Hepatocyte (in vitro differentiated cells): Measurements from ENCODE around the gene PTPRD.

ENCODE experiments used
- EZH2 ChIP-seq: fragments of 200-600 bp; sonication (generic); IDR thresholded peaks from 2 replicates; pipeline ENCODE4 v1.6.1; 2016; ENCODE audit warnings: antibody characterized with exemption, mild to moderate bottlenecking, borderline replicate concordance
- EZH2phosphoT487 ChIP-seq: fragments of 200-600 bp; sonication (generic); IDR thresholded peaks from one replicate; pipeline ENCODE4 v1.6.1; 2018; ENCODE audit warnings: antibody characterized with exemption, mild to moderate bottlenecking, low read depth, moderate library complexity; ENCODE audit not compliant: unreplicated experiment, severe bottlenecking
- TF ChIP-seq, protein P1 (sequence below): fragments of 200-600 bp; sonication (generic); IDR thresholded peaks from 2 replicates; pipeline ENCODE4 v1.5.1; 2016; ENCODE audit warnings: antibody characterized with exemption, mild to moderate bottlenecking; ENCODE audit not compliant: poor library complexity

DNA sequence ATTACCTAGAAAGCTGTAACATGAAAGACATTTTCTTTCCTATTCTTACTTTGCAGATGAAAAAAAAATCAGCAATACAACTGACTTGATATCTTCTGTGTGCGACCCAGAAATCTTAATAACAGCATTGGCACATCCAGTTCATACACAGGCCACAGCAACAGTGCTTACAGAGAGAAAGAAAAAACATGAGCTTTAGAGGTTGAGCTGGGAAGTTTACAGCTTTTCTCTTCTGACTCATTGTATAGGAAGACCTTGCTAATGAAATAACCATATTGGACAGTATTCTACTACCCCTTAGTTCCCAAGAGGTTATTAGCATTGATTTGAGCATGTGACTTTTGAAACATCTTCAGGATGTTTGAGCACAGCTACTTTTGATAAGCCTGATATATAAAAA is 1779.8 kb downstream of the PTPRD start:
- TF ChIP-seq, protein P1, sequence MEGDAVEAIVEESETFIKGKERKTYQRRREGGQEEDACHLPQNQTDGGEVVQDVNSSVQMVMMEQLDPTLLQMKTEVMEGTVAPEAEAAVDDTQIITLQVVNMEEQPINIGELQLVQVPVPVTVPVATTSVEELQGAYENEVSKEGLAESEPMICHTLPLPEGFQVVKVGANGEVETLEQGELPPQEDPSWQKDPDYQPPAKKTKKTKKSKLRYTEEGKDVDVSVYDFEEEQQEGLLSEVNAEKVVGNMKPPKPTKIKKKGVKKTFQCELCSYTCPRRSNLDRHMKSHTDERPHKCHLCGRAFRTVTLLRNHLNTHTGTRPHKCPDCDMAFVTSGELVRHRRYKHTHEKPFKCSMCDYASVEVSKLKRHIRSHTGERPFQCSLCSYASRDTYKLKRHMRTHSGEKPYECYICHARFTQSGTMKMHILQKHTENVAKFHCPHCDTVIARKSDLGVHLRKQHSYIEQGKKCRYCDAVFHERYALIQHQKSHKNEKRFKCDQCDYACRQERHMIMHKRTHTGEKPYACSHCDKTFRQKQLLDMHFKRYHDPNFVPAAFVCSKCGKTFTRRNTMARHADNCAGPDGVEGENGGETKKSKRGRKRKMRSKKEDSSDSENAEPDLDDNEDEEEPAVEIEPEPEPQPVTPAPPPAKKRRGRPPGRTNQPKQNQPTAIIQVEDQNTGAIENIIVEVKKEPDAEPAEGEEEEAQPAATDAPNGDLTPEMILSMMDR, result no peak
- TF ChIP-seq EZH2, result no peak
- no peak for TF ChIP-seq EZH2phosphoT487
